Measurements from ENCODE around the gene CNPY1.

Gene CNPY1

DNA sequence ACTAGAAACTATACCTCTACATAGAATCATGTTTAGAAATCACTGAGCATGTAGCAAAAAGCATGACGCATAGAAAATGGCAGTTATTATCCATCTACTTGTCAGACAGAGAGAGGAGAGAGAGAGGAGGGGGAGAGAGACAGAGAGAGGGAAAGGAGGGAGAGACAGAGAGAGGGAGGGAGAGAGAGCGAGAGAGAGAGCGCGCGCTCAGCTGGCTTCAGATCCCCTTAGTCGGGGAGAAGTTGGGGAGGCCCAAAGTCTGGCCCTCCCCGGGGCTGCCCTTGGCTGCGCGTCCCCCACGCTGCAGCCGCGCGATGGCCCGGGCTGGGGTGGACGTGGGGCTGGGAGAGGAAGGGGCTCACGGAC lies 37.0 kb downstream of the CNPY1 start:
- DNase-seq: no peak

DNA sequence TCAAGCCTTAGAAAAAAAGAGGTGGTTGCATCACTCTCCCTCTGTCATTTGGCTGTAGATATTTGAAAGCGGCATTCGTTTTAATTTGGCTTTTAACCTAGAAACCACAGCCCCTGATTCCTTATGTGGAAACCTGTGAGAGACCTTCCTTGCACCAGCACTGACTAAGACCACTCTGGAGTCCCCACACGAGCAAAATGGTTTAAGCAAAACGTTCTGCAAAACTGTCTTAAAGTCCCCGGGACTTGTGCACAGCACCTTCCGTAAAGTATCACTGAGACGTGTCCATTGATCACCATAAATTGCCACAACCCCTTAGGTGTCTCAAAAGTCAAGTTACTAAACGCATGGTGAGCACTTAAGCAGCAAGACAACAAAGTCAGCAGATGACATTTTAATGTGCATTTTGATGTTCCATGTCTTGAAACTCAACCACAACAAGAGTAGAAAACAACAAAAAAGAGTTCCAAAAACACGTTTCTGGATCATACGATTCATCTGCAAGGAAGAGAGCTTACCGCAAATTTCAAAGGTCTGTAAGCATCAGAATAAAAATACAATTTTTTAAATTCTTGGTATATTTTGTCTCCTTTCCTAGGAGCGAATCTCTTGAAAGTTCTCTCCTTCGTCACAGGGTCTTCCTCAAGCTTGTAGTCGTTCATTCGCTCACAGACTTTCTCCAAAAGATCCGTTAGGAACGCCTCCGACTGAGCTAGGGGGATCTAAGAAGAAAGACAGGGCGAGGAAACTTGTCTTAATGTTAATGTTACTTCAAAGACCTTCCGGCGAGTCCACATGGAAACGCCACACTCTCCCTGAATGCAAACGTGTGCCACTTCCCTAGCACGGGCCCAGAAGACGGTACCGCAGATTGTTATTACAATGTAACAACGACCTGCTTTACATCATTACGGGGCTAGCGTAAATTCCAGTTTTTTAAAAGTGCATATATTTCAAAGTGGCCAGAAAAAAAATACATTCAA lies 37.7 kb downstream of the CNPY1 start:
- DNase-seq: no peak

DNA sequence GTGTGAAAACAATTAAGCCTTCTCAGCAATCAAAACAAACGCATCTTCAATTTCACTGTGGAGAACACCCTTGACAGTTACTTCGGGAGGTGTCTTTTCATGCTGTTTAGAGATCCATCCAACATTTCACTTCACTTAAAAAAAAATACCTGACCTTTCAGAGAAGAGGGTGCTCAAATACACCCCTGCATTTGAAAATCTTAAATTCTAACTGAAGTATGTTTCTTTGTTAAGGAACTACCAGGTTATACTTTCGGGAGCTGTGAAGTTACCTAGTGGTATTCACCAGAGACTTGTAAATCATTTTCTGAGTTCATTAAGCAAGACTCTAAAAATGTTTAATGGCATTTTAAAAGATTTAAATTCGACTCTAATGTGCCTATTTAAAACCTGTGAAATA lies 38.8 kb downstream of the CNPY1 start:
- DNase-seq: no peak

DNA sequence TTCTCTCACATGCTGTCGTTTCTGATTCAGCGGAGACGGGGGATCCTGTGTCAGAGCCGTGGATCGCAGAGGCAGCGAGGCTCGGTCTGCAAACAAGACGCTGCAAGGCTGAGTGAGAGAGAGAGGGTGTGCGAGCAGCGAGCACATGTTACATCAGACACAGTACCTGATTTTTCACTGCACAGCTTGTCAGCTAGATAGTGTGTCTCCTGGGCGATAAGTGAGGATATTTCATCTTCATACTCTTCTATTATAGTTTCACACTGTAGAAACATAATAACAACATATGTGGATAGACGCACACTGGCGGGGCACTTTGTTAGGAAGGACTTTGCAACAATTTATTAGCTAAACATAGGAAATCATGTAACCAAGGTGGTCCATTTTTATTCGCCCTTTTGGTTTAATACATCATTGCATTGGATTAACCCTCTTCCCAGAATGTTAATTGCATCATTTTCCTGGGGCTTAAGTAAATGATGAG lies 39.5 kb downstream of the CNPY1 start:
- peak; percentile 35 for DNase-seq

DNA sequence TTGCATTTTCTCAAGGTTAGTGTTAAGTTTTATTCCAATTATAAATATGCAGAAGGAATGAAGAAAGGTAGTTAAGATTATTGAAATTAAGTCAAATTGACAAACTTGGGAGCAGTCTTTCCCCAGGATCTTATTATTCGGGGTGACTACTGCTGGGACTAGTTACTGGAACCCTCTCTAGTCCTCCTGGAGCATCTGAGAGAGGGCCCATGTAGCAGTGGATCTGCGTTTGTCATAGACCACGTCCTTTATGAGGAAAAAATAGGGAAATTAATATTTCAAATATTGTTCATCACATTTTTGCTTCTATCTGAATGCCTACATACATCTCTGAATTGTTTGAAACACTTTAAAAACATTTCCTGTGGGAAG lies 41.0 kb downstream of the CNPY1 start:
- no peak for DNase-seq

DNA sequence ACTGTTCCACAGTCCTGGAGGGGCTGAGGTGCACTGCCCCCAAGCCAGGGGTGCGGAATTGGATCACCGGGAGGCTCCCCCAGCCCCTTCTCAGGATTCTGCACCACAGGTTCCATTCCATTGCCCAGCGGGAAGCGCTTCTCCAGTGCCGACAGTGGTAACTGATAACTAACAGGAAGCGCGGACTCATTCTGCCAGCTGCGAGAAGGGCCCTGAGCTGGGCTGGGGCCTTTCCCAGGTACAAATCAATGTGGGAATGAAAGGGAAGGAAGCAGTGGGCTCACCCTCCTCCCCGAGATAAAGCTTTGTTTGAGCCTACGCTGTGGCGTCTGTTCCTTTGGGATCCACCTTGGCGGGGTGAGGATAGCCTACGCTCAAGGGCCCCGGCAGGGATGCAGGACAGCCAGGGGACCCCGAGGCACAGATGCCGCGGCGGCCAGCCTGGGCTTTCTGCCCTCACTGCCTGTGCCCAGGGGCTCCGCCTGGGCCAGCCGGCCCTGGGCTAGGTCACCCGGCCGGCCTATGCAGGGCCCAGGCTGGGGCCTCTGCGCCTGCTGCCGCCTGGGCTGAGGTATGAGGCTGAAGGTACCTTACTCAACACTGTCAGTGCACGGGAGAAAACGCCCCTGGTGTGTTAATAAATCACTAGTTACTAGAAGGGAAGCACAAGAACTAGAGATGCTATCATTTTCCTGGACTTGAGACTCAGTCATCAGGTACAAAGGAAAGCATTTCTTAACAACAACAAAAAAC lies 49.0 kb downstream of the CNPY1 start:
- DNase-seq: no peak

DNA sequence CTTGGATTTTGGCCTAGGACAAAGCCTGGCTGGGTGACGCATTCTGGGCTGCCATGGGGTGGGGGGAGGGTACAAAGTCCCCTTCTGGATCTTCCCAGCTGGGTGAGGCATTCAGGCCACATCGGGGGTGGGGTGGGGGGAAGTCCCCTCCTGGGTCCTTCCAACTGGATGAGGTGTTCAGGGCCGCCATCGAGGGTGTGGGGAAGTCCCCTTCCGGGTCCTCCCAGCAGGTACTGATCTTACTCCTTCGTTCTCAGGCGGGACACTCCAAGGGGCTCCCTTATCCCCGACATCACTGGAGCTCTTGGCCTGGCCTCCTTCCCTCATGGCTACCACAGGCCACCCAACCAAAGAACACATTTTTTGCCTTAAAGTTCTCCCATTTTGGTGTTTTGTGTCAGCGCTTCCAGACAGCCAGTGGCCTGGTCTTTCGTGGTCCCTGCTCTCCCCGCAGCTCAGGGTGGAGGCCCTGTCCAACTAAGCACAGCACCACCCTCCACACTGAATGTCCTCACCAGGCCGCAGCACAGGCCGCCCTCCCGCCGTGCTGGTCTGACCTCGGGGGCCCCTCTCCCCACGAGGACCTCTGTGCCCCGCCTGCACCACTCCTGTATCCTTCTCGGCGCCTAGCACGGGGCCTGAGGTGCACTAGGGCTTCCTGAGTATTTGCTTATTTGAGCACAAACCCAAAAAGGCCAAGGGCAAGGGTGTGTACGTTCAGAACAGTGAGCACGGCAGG lies 49.9 kb downstream of the CNPY1 start:
- DNase-seq: no peak

DNA sequence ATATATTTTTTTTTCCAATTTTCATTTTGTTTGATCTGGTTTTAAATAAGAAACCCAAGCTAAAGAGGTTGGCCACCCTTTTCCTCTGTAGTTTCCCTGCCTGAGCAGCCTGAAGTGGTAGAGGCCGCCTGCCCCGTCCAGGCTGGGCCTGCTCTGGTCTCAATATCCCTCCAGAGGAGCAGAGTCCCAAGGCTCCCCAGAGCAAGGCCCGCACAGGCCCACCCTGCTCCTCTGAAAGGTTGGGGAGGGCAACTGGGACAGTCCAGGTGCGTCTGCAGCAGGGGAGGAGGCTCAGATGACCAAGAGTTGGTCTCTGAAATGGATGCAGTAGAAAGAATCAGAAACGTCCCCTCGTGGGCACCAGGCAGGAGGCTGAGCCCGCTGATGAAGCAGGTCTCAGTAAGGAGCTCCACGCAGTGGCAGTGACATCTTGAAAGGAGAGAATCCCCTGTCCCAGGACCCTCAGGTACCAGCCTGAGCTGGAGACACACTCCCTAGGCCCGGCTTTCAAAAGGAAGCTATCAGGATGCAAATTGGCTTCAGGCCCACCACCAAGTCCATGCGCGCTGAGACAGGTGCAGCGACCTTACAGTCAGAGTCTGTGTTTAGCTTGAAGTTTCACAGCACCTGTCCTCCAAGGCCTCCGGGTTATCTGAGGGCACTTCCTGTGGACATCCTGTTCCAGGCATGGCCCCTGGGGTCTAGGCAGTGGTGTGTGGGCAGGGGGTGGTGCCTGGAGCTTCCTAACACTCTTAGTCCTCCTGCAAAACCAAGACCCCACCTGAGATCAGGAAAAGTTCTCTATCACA lies 50.7 kb downstream of the CNPY1 start:
- DNase-seq: no peak

DNA sequence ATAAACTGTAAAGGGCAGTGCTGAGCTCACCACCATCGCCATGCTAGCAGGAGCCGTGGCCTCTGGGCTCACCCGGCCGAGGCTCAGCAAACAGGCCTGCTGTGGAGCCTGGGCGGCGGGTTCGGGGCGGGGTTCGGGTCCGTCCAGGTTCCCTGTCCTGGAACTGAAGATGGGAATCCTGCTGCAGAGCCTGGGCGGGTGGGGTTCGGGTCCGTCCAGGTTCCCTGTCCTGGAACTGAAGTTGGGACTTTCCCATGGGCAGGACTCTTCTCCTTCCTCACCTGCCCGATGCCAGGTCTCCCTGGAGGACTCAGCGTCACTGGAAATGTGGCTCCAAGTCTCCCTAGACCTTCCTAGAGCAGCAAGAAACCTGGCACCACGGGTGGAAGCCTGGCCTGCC lies 51.8 kb downstream of the CNPY1 start:
- DNase-seq: no peak

DNA sequence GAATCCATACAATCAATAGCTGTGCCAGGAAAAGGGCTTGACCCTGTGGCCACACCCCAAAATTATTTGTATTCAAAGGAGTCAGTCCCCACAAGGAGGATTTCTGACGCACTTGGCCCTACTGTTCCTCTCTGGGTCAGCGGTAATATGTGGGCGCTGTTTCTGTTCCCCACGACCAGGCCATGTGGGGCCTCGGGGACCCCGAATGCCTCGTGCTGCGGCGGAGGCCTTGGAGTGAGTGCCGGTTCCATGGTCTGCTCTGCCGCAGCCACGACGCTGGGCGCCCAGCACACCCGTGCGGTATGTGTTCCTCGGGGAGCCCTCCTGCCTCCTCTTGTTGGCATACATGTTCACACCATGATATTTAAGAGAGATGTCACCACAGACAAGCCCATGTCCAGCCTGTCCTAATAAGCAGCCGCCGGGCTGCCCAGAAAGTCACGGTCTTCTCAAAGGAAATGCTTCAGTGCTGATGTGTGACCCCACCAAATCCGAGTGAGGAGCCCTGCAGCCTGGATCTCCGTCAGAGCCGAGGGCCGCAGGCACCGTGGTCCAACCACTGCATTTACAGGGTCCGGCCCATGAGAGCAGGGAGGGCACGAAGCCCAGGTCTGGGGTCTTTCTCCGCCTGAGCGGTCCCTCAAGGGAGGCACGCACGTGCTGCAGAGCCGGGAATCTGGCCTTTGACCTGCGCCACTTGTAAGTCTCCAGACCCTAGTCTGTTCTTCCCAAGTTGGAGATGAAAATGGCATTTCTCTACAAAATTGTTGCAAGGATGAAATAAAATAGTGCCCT lies 52.4 kb downstream of the CNPY1 start:
- no peak for DNase-seq

DNA sequence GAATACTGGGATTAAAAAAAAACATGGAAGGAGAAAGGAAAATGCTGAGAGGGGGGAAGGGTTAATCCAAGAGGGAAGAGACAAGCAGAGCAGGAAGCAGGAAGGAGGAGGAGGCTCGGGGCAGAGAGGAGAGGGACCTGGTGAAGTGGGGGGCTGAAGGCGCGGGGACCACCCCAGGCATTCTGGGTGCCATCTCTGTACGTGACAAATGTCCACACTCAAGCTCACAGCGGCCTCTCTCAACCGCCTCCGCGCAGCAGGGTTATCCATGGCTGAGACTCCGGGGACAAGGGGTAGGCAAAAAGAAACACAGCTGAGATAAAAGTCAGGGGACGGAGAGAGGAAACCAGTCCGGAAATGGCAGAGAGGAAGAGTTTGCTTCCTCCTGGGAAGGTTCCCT lies 54.5 kb downstream of the CNPY1 start:
- no peak for DNase-seq

DNA sequence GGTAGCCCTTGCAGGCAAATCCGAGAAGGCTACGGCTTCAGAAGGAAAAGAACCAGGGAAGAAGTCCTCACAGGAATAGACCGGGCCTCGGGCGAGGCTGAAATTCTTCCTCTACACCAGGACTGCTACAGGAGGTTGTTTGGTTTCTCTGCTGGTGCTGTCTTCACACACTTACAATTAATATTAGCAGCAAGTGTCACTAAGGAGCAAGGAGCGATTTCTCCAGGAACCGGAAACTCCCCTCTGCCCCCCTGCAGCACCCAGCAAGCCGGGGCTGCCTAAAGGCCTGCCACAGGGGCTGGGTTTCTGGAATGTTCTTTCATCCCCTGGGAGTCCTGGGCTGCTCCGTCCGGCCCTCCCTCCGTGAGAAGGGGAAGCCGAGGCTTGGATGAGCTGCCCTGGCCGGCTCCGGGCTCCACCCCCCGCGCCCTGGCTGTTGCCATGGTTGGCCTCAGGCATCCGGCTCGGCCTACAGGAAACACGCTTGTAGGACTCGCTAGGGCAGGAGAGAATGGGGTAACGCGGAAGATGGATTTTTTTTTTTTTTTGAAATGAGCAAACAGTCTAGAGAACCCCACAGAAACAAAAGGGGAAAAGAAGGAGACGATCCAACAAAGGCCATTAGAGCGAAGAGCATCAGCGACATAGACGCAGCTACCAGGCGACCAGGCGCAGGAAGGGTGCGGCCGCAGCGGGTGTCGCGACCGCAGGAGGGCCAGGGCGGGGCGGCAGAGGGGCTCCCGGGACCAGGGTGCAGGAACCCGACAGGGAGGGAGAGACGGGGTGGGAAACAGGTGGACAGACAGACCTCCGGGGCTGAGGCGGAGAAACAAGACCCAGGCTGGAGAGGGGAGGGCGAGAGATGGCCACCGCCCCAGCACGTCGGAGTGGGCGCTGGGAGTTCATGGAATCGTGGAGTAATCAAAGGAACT lies 55.4 kb downstream of the CNPY1 start:
- DNase-seq: no peak

DNA sequence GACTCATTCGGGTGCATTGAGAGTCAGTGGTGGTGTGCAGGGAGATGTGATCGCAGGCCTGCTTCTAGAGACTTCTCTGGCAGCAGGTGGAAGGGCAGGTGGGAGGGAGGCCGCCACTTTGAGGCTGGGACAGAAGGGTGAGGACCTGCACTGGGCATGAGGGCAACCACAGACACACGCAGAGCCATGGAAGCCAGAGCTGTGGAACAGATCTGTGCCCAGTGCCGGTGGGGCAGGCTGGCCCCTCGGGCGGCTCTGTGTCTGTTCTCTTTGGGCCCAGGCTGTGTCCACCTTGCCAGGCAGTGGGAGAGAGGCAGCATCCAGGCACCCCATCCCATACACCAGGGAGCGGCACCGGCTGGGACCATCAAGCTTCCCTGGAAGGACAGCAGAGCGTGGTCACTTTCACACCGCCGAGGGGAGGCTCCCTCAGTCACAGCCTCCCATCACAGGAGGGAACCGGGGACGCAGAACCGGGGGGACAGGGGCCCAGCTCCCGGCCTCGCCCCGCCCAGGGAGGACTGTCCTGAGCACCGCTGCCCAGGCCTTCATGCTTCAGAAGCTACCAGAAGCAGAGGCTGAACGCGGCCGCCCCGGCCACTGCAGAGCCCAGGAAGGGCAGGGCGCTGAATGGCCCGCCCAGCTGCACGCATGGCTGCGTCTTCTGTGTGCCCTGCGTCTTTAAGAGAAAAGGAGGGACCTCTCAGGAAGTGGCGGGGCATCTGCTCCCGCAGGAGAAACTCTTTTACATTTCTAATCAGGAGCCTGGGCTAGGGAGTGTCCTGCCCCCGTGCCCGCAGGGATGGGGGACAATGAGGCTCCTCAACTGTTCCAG lies 56.3 kb downstream of the CNPY1 start:
- DNase-seq: no peak

DNA sequence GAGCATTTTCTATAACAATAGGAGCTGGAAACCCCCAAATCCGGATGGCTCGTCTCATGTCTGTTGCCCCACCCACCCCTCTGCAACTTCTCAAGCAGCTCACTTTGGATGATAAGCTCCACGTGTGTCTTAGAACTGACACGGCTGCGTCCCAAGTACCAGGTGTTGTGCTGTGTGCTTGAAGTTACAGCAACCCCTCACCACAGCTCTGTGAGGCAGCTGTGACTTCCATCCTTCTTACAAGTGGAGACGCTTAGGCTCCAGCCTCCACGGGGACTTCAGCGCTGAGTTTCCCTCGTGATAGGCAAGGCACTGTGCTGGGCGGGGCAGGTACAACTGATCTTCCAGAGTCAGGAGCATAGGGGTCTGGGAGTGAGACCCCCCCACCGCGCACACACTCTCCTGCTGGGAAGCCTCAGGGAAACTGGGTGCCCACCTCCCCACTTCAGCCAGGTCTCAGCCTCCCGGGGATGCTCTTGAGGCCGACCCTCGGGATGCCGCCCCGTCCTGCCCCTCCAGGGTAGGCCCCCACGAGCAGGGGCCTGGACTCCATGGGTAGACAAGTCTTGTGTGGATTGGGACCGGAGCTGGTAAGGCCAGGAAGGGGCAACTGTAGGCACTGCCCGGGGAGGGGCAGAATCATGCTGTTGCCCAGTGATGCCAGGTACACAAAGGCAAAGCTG lies 57.1 kb downstream of the CNPY1 start:
- DNase-seq: no peak

DNA sequence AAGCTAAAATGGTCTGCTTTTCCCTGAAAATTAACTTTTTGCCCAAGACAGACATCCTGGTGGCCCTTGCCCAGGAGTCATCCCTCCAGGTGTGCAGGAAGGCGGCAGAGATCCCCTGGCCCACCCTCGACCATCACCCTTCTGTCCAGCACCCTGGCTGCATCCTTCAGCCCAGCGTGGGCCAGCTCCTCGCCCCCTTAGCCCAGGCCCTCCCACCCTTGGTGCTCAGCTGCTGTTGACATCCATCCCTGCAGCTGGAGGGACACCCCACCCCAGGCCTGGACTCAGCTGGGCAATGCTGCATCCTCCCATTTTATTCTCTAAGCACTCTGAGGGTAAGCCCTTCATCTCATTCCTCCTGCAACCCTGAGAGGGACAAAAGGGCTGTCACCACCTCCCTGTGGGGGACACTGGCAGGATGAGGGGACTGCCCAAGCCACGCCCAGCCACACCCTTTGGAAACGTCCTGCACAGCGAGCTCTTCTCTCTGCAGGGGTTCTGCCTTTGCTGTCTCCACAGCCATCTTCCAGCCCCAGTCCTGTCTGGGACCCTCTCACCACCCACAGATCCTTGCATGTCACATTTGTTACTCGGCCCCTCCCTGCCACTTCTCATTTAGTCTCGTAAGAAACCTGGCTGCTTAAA lies 57.8 kb downstream of the CNPY1 start:
- DNase-seq: no peak

DNA sequence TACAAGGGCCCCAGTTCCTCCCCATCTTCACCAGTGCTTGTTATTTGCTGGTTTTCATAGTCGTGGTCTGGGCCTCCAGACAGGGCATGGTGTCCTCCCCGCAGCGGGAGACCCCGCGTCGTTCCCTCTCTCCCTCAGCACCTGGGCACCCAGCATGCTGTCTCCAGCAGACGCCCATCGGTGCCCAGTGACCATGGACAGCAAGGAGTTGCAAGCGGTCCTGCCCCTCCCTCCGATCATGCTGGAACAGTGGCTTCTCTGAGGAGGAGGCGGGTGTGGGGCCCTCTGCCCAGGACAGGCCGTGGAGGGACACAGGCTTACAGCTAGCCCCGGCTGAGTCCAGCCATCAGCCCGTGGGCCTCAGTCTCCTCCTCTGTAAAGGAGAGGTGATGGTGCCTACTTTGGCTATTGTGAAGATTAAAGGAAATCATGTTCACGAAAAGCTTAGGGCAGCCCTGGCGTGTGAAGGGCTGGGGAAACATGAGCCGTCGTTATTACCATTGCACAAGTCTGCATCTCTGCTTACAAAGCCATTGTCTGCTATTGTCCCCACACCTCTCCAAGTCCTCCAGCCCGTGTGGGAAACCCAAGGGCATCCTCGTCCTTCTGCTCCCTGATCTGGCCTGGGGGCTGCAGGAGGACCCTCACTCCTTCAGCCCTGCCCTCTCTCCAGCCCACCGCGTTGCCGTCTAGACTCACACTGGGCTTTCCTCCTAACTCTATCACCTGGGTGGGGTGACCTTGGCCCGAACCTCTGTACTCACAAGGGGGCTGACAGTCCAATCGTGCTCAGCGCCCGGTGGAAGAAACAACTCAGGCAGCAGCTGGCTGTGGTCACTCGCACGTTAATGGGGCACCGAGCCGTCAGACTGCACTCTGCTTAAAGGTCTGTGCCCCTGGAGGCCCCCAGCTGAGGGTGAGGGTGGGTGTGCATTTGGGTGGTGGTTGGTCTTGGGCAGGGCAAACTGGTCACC lies 58.6 kb downstream of the CNPY1 start:
- no peak for DNase-seq

All from DMS53 (cell line).